ENCODE data around the gene GALR3. TPM values are rescaled to one million over a fixed set of nuclear protein-coding genes. Genes with fewer than 3 reads are reported as not detected.

GALR3 gene
- total and polyA plus RNA-seq, 7 experiments from 2014 or later, result not detected

- Histone ChIP-seq H3K36me3 (ENCODE audit: control insufficient read depth in 2 of 3, insufficient read depth in 3 of 3, low read length in 3 of 3) (peaks cover 0 to 3% (median 0%) of the 10 kb centered on the region in 3 experiments), H3K4me1 (ENCODE audit: control insufficient read depth in 2 of 2, insufficient read depth in 2 of 2, low read length in 2 of 2) (no peaks in the 10 kb centered on the region), H3K9me3 (ENCODE audit: control insufficient read depth in 2 of 3, low read length in 3 of 3) (no peaks in the 10 kb centered on the region), H3K27ac (ENCODE audit: low read depth, low read length) (no peak overlapping the region), H3K27me3 (ENCODE audit: control insufficient read depth in 2 of 2, insufficient read depth in 2 of 2, low read length in 2 of 2) (no peaks in the 10 kb centered on the region), H3K4me3 (ENCODE audit: low read length) (no peak overlapping the region)
- no peak overlapping the region for H3K4me3 Mint-ChIP-seq
- H3K36me3 Mint-ChIP-seq, result peaks cover 0 to 8% (median 3%) of the 10 kb centered on the region in 5 donors
- H3K9me3 Mint-ChIP-seq, result peaks cover 0 to 2% (median 0%) of the 10 kb centered on the region in 11 donors
- POLR2A ChIA-PET, result interaction anchor here (0.6 to 1.0 kb wide), 2 partner anchors 9 to 58 kb away, joined by 3 to 6 read pairs; no protein-coding TSS in a partner anchor
- intact Hi-C loops (cut with micrococcal nuclease), result no loop called here
- peaks cover 0 to 5% (median 0%) of the 10 kb centered on the region in 7 donors for H3K4me1 Mint-ChIP-seq
- no peak overlapping the region for H3K27ac Mint-ChIP-seq
- H3K27me3 Mint-ChIP-seq, result no peaks in the 10 kb centered on the region
- DNase-seq (no peak), ATAC-seq (no peak)
- CTCF ChIA-PET, result interaction anchor here (0.5 to 0.6 kb wide), 2 partner anchors 8 to 85 kb away, joined by 3 to 4 read pairs; no protein-coding TSS in a partner anchor
Measured at GRCh38 chr22:37778370-37779009, 44.7 kb upstream of the GALR3 start.

DNA sequence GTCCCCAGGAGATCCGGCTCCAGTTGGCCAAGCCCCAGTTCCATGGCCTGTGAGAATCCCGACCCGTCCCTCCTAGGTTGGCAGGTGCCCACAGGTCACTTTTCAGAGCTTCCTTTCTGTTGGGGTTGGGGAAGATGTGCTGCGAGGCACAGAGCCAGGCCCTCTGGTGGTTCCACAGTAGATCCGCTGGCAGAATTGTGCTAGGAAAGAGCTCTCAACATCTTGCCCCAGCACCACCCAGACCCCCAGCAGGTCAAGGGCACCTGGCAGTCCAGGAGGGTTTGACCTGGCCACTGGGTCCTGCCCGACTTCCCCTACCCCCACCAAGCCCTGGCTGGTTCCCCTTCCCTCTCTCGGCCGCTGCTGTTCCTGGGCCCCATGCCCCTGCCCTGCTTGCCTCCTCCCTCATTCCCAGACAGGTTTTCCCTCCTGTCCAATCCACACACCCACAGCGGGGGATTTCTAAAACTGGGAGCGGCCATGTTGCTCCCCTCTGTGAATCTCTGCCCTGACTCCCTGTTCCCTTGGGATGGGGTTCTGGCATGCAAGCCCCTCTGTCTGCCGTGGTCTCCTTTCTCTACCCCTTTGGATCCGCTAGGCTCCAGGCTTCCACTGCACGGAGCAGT lies 41.6 kb upstream of the GALR3 start:
- H3K9me3 Mint-ChIP-seq, result peaks cover 0 to 2% (median 0%) of the 10 kb centered on the region in 11 donors
- Histone ChIP-seq H3K36me3 (ENCODE audit: control insufficient read depth in 2 of 3, insufficient read depth in 3 of 3, low read length in 3 of 3) (no peaks in the 10 kb centered on the region), H3K4me3 (ENCODE audit: low read length) (no peak overlapping the region), H3K9me3 (ENCODE audit: control insufficient read depth in 2 of 3, low read length in 3 of 3) (no peaks in the 10 kb centered on the region), H3K27me3 (ENCODE audit: control insufficient read depth in 2 of 2, insufficient read depth in 2 of 2, low read length in 2 of 2) (no peaks in the 10 kb centered on the region), H3K4me1 (ENCODE audit: control insufficient read depth in 2 of 2, insufficient read depth in 2 of 2, low read length in 2 of 2) (no peaks in the 10 kb centered on the region), H3K27ac (ENCODE audit: low read depth, low read length) (no peak overlapping the region)
- ATAC-seq (no peak), DNase-seq (no peak)
- POLR2A ChIA-PET, result interaction anchor here (0.6 kb wide), 1 partner anchor 55 kb away, joined by 3 read pairs; no protein-coding TSS in a partner anchor
- intact Hi-C loops (cut with micrococcal nuclease), result no loop called here
- no peaks in the 10 kb centered on the region for H3K4me1 Mint-ChIP-seq
- H3K4me3 Mint-ChIP-seq, result no peak overlapping the region
- CTCF ChIA-PET, result no interaction called here
- H3K36me3 Mint-ChIP-seq, result no peaks in the 10 kb centered on the region
- peaks cover 0 to 4% (median 0%) of the 10 kb centered on the region in 5 donors for H3K27me3 Mint-ChIP-seq
- H3K27ac Mint-ChIP-seq, result no peak overlapping the region

DNA sequence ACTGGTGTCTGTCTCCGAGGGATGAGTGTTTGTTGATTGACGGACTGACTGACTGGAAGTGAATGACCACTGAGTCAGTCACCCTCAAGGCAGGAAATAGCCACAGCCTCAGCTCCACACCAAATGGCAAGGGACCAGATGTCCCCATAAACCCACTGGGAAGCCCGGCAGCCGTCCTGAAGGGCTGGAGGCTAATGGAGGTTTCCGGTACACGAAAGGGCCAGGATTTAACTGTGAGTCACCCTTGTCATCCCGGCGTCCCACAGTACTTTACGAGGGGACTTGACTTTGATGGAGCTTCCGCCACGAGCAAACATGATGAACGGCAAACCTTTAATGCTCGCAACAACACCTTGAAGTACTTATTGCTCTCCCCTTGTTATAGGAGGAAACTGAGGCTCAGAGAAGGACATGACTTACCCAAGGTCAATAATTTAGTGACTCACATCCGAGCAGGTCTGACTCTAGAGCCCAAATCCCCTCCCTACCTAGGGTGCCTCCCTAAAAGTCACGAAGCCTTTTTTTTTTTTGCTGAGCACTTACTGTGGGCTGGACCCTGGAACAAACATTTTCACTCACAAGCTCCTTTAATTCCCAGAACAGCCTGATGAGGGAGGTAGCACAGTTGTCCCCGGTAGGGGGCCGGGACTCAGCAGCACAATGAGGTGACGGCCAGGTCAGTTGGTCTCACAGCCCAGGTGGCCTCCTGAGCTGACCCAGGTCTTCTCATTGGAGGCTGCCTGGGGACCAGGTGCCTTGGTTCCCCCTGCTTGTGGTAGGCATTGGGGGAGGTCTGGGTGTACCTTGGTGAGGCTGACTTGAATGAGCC lies 40.6 kb upstream of the GALR3 start:
- DNase-seq, result no peak
- Mint-ChIP-seq H3K9me3 (peaks cover 0 to 2% (median 0%) of the 10 kb centered on the region in 11 donors), H3K4me1 (no peaks in the 10 kb centered on the region), H3K36me3 (no peaks in the 10 kb centered on the region), H3K27me3 (peaks cover 0 to 7% (median 0%) of the 10 kb centered on the region in 5 donors), H3K27ac (no peak overlapping the region), H3K4me3 (no peak overlapping the region)
- ATAC-seq, result no peak
- Histone ChIP-seq H3K27me3 (ENCODE audit: control insufficient read depth in 2 of 2, insufficient read depth in 2 of 2, low read length in 2 of 2) (no peaks in the 10 kb centered on the region), H3K4me3 (ENCODE audit: low read length) (no peak overlapping the region), H3K36me3 (ENCODE audit: control insufficient read depth in 2 of 3, insufficient read depth in 3 of 3, low read length in 3 of 3) (no peaks in the 10 kb centered on the region), H3K4me1 (ENCODE audit: control insufficient read depth in 2 of 2, insufficient read depth in 2 of 2, low read length in 2 of 2) (no peaks in the 10 kb centered on the region), H3K9me3 (ENCODE audit: control insufficient read depth in 2 of 3, low read length in 3 of 3) (no peaks in the 10 kb centered on the region), H3K27ac (ENCODE audit: low read depth, low read length) (no peak overlapping the region)
- intact Hi-C loops (cut with micrococcal nuclease), result no loop called here
- CTCF ChIA-PET, result no interaction called here
- POLR2A ChIA-PET, result no interaction called here

- DNase-seq (no peak), ATAC-seq (no peak)
- intact Hi-C loops (cut with micrococcal nuclease), result no loop called here
- no peak overlapping the region for H3K4me3 ChIP-seq (ENCODE audit: low read length)
- H3K27ac ChIP-seq (ENCODE audit: low read depth, low read length), result no peak overlapping the region
- H3K36me3 ChIP-seq (ENCODE audit: control insufficient read depth in 2 of 3, insufficient read depth in 3 of 3, low read length in 3 of 3), result no peaks in the 10 kb centered on the region
- Mint-ChIP-seq H3K4me1 (no peaks in the 10 kb centered on the region), H3K27me3 (peaks cover 0 to 7% (median 0%) of the 10 kb centered on the region in 5 donors), H3K36me3 (no peaks in the 10 kb centered on the region), H3K9me3 (no peaks in the 10 kb centered on the region), H3K27ac (no peak overlapping the region), H3K4me3 (no peak overlapping the region)
- CTCF ChIA-PET, result interaction anchor here (0.7 kb wide), 1 partner anchor 256 kb away, joined by 3 read pairs; no protein-coding TSS in a partner anchor
- POLR2A ChIA-PET, result no interaction called here
- no peaks in the 10 kb centered on the region for H3K4me1 ChIP-seq (ENCODE audit: control insufficient read depth in 2 of 2, insufficient read depth in 2 of 2, low read length in 2 of 2)
- no peaks in the 10 kb centered on the region for H3K27me3 ChIP-seq (ENCODE audit: control insufficient read depth in 2 of 2, insufficient read depth in 2 of 2, low read length in 2 of 2)
- H3K9me3 ChIP-seq (ENCODE audit: control insufficient read depth in 2 of 3, low read length in 3 of 3), result no peaks in the 10 kb centered on the region
Measured at GRCh38 chr22:37784829-37785495, 38.2 kb upstream of the GALR3 start.

GRCh38 chr22:37790234-37790633 lies 32.9 kb upstream of the GALR3 start:
- Mint-ChIP-seq H3K4me3 (no peak overlapping the region), H3K36me3 (no peaks in the 10 kb centered on the region), H3K27me3 (peaks cover 0 to 7% (median 0%) of the 10 kb centered on the region in 5 donors), H3K9me3 (no peaks in the 10 kb centered on the region), H3K4me1 (no peaks in the 10 kb centered on the region), H3K27ac (no peak overlapping the region)
- DNase-seq, result no peak
- intact Hi-C loops (cut with micrococcal nuclease), result no loop called here
- Histone ChIP-seq H3K27ac (ENCODE audit: low read depth, low read length) (no peak overlapping the region), H3K36me3 (ENCODE audit: control insufficient read depth in 2 of 3, insufficient read depth in 3 of 3, low read length in 3 of 3) (no peaks in the 10 kb centered on the region), H3K9me3 (ENCODE audit: control insufficient read depth in 2 of 3, low read length in 3 of 3) (no peaks in the 10 kb centered on the region), H3K4me1 (ENCODE audit: control insufficient read depth in 2 of 2, insufficient read depth in 2 of 2, low read length in 2 of 2) (no peaks in the 10 kb centered on the region), H3K27me3 (ENCODE audit: control insufficient read depth in 2 of 2, insufficient read depth in 2 of 2, low read length in 2 of 2) (no peaks in the 10 kb centered on the region), H3K4me3 (ENCODE audit: low read length) (no peak overlapping the region)
- no peak for ATAC-seq
- POLR2A ChIA-PET, result no interaction called here
- CTCF ChIA-PET, result no interaction called here

- H3K27me3 Mint-ChIP-seq, result peaks cover 0 to 7% (median 0%) of the 10 kb centered on the region in 5 donors
- ChIA-PET POLR2A (no interaction called here), CTCF (interaction anchor here (0.6 kb wide), 1 partner anchor 16 kb away, joined by 3 read pairs; the partner anchor contains the start of gene GCAT)
- intact Hi-C loops (cut with micrococcal nuclease), result no loop called here
- Histone ChIP-seq H3K4me1 (ENCODE audit: control insufficient read depth in 2 of 2, insufficient read depth in 2 of 2, low read length in 2 of 2) (no peaks in the 10 kb centered on the region), H3K27ac (ENCODE audit: low read depth, low read length) (no peak overlapping the region), H3K36me3 (ENCODE audit: control insufficient read depth in 2 of 3, insufficient read depth in 3 of 3, low read length in 3 of 3) (no peaks in the 10 kb centered on the region), H3K4me3 (ENCODE audit: low read length) (no peak overlapping the region), H3K9me3 (ENCODE audit: control insufficient read depth in 2 of 3, low read length in 3 of 3) (no peaks in the 10 kb centered on the region), H3K27me3 (ENCODE audit: control insufficient read depth in 2 of 2, insufficient read depth in 2 of 2, low read length in 2 of 2) (no peaks in the 10 kb centered on the region)
- H3K9me3 Mint-ChIP-seq, result peaks cover 0 to 2% (median 0%) of the 10 kb centered on the region in 11 donors
- DNase-seq, result no peak
- no peak overlapping the region for H3K27ac Mint-ChIP-seq
- H3K4me1 Mint-ChIP-seq, result peaks cover 0 to 1% (median 0%) of the 10 kb centered on the region in 7 donors
- ATAC-seq, result no peak
- H3K36me3 Mint-ChIP-seq, result no peaks in the 10 kb centered on the region
- no peak overlapping the region for H3K4me3 Mint-ChIP-seq
Measured at GRCh38 chr22:37792494-37792893, 30.7 kb upstream of the GALR3 start.
